Gastroesophageal sphincter (tissue), 3 donors: ENCODE measurements around the gene UBXN2A.

Experiments
- CTCF ChIP-seq, 4 experiments: fragments of 200-600 bp in 2 of 4; fragments of 450-650 bp in 2 of 4; sonication (generic) in 1 of 4; IDR thresholded peaks; one replicate each; pipeline ENCODE4 v1.5.1; 2017 to 2019; ENCODE audit warnings: antibody characterized with exemption in 4 of 4, mild to moderate bottlenecking in 2 of 4, moderate library complexity in 2 of 4
- EP300 ChIP-seq: sonication (generic); formaldehyde crosslinking; IDR thresholded peaks from one replicate; pipeline ENCODE4 v1.6.1; 2017; ENCODE audit warnings: antibody characterized with exemption, mild to moderate bottlenecking
- POLR2A ChIP-seq, 2 donors: fragments of 450-650 bp; IDR thresholded peaks; one replicate each; pipeline ENCODE4 v1.6.1; 2017; ENCODE audit warnings: antibody characterized with exemption in 2 of 2, mild to moderate bottlenecking in 2 of 2, moderate library complexity in 1 of 2

DNA sequence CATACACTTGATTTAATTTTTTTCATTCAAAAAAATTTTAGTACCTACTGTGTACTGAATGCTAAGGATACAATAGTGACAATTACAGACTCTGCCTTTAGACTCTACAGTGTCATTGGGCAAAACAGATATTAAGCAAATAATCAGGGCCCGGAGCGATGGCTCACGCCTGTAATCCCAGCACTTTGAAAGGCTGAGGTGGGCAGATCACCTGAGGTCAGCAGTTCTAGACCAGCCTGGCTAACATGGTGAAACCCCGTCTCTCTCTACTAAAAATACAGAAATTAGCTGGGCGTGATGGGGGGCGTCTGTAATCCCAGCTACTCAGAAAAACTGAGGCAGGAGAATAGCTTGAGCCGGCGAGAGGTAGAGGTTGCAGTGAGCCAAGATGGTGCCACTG lies 1.4 kb downstream of the UBXN2A start:
- no peak for TF ChIP-seq CTCF (IDR thresholded peaks at IDR 0.05)
- no peak for TF ChIP-seq EP300
- TF ChIP-seq POLR2A (IDR thresholded peaks at IDR 0.05), result no peak
